Measurements from ENCODE around the gene FAM217B. TPM values are rescaled to one million over a fixed set of nuclear protein-coding genes. Genes with fewer than 3 reads are reported as not detected.
A peak's percentile ranks its signal among the peaks of the same experiment; 100 is the strongest.

Gene FAM217B
- total RNA-seq = 10 to 100 TPM; 11.6 to 22.3 TPM
- 18.6 TPM for polyA plus RNA-seq (ENCODE audit: insufficient read depth, low read depth, low replicate concordance)
- long read RNA-seq, donor 1, full-length matches to known transcripts = 2 of 2 reads
- long read RNA-seq, donor 1, partial matches to known transcripts = 0 of 2 reads
- long read RNA-seq, donor 1, other reads (novel, unspliced or antisense) = 0 of 2 reads
- long read RNA-seq, donor 2, full-length matches to known transcripts = 5 of 5 reads
- long read RNA-seq, donor 2, partial matches to known transcripts = 0 of 5 reads
- long read RNA-seq, donor 2, other reads (novel, unspliced or antisense) = 0 of 5 reads

- Histone ChIP-seq H3K4me1 (peaks cover 21% of the 10 kb centered on the region), H3K36me3 (ENCODE audit: low read depth, missing control alignments) (no peaks in the 10 kb centered on the region), H3K27me3 (no peaks in the 10 kb centered on the region), H3K9me3 (no peaks in the 10 kb centered on the region), H3K4me3 (peak within 1 kb of the TSS; percentile 51 to 70), H3K27ac (peak within 1 kb of the TSS; percentile 84 to 87)
- TF ChIP-seq POLR2A (IDR thresholded peaks at IDR 0.05) (no peak), CTCF (IDR thresholded peaks at IDR 0.05) (peak in 1 of 3 experiments; percentile 2)
- peak; percentile 99 for DNase-seq
- intact Hi-C loops (cut with DNase I; ENCODE audit: low total_unique reads) = no loop called here
- 0% methylated on average over 27 to 57 of the region's 57 CpGs for WGBS, 2 donors
These were observed at the start of gene FAM217B, which contains the start of gene PPP1R3D for GRCh38 chr20:59940129-59940955. Gene FAM217B (plus strand): TSS chr20:59940389. CDS start chr20:59943944, 3,555 bp downstream. Gene PPP1R3D (minus strand): TSS chr20:59940305. CDS start chr20:59939931, 374 bp downstream.

- intact Hi-C loops (cut with DNase I; ENCODE audit: low total_unique reads) = no loop called here
- H3K4me1 ChIP-seq = no peaks in the 10 kb centered on the region
- TF ChIP-seq CTCF (IDR thresholded peaks at IDR 0.05) (no peak), POLR2A (IDR thresholded peaks at IDR 0.05) (no peak)
- no peaks in the 10 kb centered on the region for H3K36me3 ChIP-seq (ENCODE audit: low read depth, missing control alignments)
- no peak for DNase-seq
- H3K9me3 ChIP-seq = no peaks in the 10 kb centered on the region
- no peak overlapping the region for H3K4me3 ChIP-seq
- WGBS, 2 donors = 59 to 63% methylated on average over 1 of the region's 1 CpG
- no peaks in the 10 kb centered on the region for H3K27me3 ChIP-seq
- H3K27ac ChIP-seq = no peak overlapping the region
These were observed 48.6 kb upstream of the FAM217B start for GRCh38 chr20:59891581-59891980.

- WGBS, 2 donors = 91 to 92% methylated on average over 1 of the region's 1 CpG
- H3K27me3 ChIP-seq = no peaks in the 10 kb centered on the region
- TF ChIP-seq POLR2A (IDR thresholded peaks at IDR 0.05) (no peak), CTCF (IDR thresholded peaks at IDR 0.05) (no peak)
- intact Hi-C loops (cut with DNase I; ENCODE audit: low total_unique reads) = no loop called here
- H3K36me3 ChIP-seq (ENCODE audit: low read depth, missing control alignments) = no peaks in the 10 kb centered on the region
- no peak for DNase-seq
- H3K4me3 ChIP-seq = no peak overlapping the region
- no peaks in the 10 kb centered on the region for H3K4me1 ChIP-seq
- H3K27ac ChIP-seq = no peak overlapping the region
- H3K9me3 ChIP-seq = no peaks in the 10 kb centered on the region
These were observed 44.3 kb upstream of the FAM217B start for GRCh38 chr20:59895908-59896307.

- DNase-seq = no peak
- Histone ChIP-seq H3K4me1 (no peaks in the 10 kb centered on the region), H3K27me3 (no peaks in the 10 kb centered on the region), H3K4me3 (no peak overlapping the region), H3K27ac (no peak overlapping the region), H3K36me3 (ENCODE audit: low read depth, missing control alignments) (no peaks in the 10 kb centered on the region), H3K9me3 (no peaks in the 10 kb centered on the region)
- 94 to 96% methylated on average over 3 of the region's 3 CpGs for WGBS, 2 donors
- TF ChIP-seq CTCF (IDR thresholded peaks at IDR 0.05) (no peak), POLR2A (IDR thresholded peaks at IDR 0.05) (no peak)
- intact Hi-C loops (cut with DNase I; ENCODE audit: low total_unique reads) = no loop called here
These were observed 37.7 kb upstream of the FAM217B start for GRCh38 chr20:59902470-59902869.
